Neuronal stem cell (in vitro differentiated cells): ENCODE results near the gene PTPRM.

Experiments used
- DNase-seq: peaks from one replicate; pipeline ENCODE4 v3.0.0-alpha.2; 2013; ENCODE audit warnings: low spot score
- H2AFZ ChIP-seq: one replicate; pipeline ENCODE4 v1.6.1; 2013; ENCODE audit warnings: mild to moderate bottlenecking, low read length, inconsistent platforms
- H2AK5ac ChIP-seq: 2 replicates; pipeline ENCODE4 v1.6.1; 2013; ENCODE audit warnings: low read depth, mild to moderate bottlenecking, inconsistent platforms, low read length, moderate library complexity, mixed read lengths
- H2BK120ac ChIP-seq: 2 replicates; pipeline ENCODE4 v1.6.1; 2013; ENCODE audit warnings: low read depth, mild to moderate bottlenecking, inconsistent platforms, low read length, moderate library complexity, mixed read lengths
- H2BK12ac ChIP-seq: one replicate; pipeline ENCODE4 v1.6.1; 2013; ENCODE audit warnings: low read length, inconsistent platforms
- H2BK15ac ChIP-seq: 2 replicates; pipeline ENCODE4 v1.6.1; 2013; ENCODE audit warnings: mild to moderate bottlenecking, low read length, inconsistent platforms, mixed read lengths
- H2BK5ac ChIP-seq: one replicate; pipeline ENCODE4 v1.6.1; 2013; ENCODE audit warnings: inconsistent platforms, mild to moderate bottlenecking, low read length, moderate library complexity
- H3K14ac ChIP-seq: one replicate; pipeline ENCODE4 v1.6.1; 2013; ENCODE audit warnings: low read length, inconsistent platforms
- H3K18ac ChIP-seq: 2 replicates; pipeline ENCODE4 v1.6.1; 2013; ENCODE audit warnings: low read length, inconsistent platforms
- H3K23ac ChIP-seq: 2 replicates; pipeline ENCODE4 v1.6.1; 2013; ENCODE audit warnings: low read depth, mild to moderate bottlenecking, mixed read lengths, low read length, inconsistent platforms; ENCODE audit not compliant: poor library complexity
- H3K27ac ChIP-seq: replicated peaks from 3 replicates; pipeline ENCODE4 v1.5.1; 2013; ENCODE audit warnings: low read length, inconsistent platforms
- H3K27me3 ChIP-seq, 3 experiments: 2 replicates each; pipeline ENCODE4 v1.6.1; 2013; ENCODE audit warnings: low read length in 3 of 3, mild to moderate bottlenecking in 2 of 3, inconsistent platforms in 1 of 3, low read depth in 1 of 3, mixed read lengths in 1 of 3, moderate library complexity in 1 of 3; ENCODE audit not compliant: control insufficient read depth in 3 of 3, insufficient read depth in 3 of 3
- H3K36me3 ChIP-seq, 2 donors: replicated peaks in 1 of 2; 2 replicates each; pipeline ENCODE4 v1.6.1; 2013; ENCODE audit warnings: low read length in 2 of 2; ENCODE audit not compliant: control insufficient read depth in 2 of 2, insufficient read depth in 2 of 2
- H3K4ac ChIP-seq: 2 replicates; pipeline ENCODE4 v1.6.1; 2013; ENCODE audit warnings: inconsistent platforms, mild to moderate bottlenecking, low read length, moderate library complexity
- H3K4me1 ChIP-seq, 2 donors: 1 replicate in 1 of 2; 2 replicates in 1 of 2; pipeline ENCODE4 v1.6.1; 2013; ENCODE audit warnings: low read length in 2 of 2, low read depth in 1 of 2; ENCODE audit not compliant: control insufficient read depth in 2 of 2, insufficient read depth in 1 of 2
- H3K4me2 ChIP-seq: one replicate; pipeline ENCODE4 v1.6.1; 2013; ENCODE audit warnings: mild to moderate bottlenecking, low read length, inconsistent platforms; ENCODE audit not compliant: insufficient read depth, poor library complexity, severe bottlenecking
- H3K4me3 ChIP-seq, 2 donors: 2 replicates each; pipeline ENCODE4 v1.5.1; 2013; ENCODE audit warnings: low read length in 2 of 2, mild to moderate bottlenecking in 2 of 2, inconsistent platforms in 1 of 2, moderate library complexity in 1 of 2
- H3K79me1 ChIP-seq: one replicate; pipeline ENCODE4 v1.6.1; 2013; ENCODE audit warnings: low read depth, mild to moderate bottlenecking, inconsistent platforms, low read length, moderate library complexity
- H3K9ac ChIP-seq: one replicate; pipeline ENCODE4 v1.6.1; 2013; ENCODE audit warnings: mild to moderate bottlenecking, low read depth, low read length, inconsistent platforms; ENCODE audit not compliant: poor library complexity
- H3K9me3 ChIP-seq, 2 donors: replicated peaks in 1 of 2; 2 replicates each; pipeline versions ENCODE3 to v1.6.1; 2013; ENCODE audit warnings: low read length in 2 of 2, mild to moderate bottlenecking in 2 of 2, inconsistent platforms in 1 of 2, low read depth in 1 of 2, mixed read lengths in 1 of 2, moderate library complexity in 1 of 2; ENCODE audit not compliant: control insufficient read depth in 2 of 2, insufficient read depth in 1 of 2
- H4K8ac ChIP-seq: one replicate; pipeline ENCODE4 v1.6.1; 2013; ENCODE audit warnings: low read depth, mild to moderate bottlenecking, inconsistent platforms, low read length, moderate library complexity
- H4K91ac ChIP-seq: one replicate; pipeline ENCODE4 v1.6.1; 2013; ENCODE audit warnings: low read length, low read depth, mild to moderate bottlenecking, inconsistent platforms; ENCODE audit not compliant: poor library complexity
- WGBS, 2 donors: extraction: QIAGEN DNeasy Blood & Tissue Kit; methylation state at CpG; one replicate each; pipeline ENCODE4 v1.1.7; 2013; ENCODE audit warnings: missing lambda C conversion rate in 2 of 2, mixed read lengths in 1 of 2; ENCODE audit not compliant: insufficient read length in 2 of 2, insufficient replicate concordance in 1 of 2; ENCODE audit errors: extremely low coverage in 2 of 2; 5-methylcytosine and 5-hydroxymethylcytosine counted together

Gene PTPRM

DNA sequence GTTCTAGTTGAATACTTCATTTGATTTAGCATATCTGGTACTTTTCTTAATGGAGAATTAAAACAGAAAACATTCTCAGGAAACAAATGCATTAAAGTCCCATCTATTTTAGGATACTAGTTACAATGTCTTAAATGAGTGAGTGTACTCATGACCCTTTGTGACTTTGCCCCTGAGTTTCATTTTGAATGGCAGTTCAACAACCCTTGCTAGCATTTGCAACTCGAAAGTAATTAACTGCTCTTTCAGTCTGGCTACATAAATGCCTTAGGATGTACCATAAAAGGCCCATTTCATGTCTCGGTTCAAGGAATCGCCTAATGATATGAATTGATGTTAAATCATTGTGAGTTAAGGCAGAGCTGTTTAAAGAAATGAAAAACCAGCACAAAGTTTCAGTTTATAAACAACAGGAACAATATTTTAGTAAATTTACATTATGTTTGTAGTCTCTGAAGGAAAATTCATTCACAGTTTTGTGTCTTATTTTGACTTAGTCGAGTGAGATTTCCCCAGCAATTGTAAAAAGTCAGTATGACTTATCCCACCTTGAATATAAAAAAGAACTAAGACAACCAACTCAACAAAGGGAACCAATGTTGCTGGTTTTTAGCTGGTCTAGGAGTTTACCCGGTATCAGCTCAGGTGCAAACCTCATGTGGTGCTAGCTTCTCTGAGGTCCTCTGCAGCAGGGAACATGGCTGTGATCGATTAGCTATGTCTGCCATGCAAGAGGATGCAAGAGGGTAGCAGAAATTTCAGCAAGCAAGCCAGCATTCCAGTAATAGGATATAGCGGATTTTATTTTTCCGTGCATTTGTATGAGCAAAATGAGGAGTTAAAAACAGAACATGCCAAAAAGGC lies 386.2 kb downstream of the PTPRM start:
- H3K14ac ChIP-seq = no peak overlapping the region
- no peak for DNase-seq
- H3K4me3 ChIP-seq = no peak overlapping the region
- no peak overlapping the region for H4K91ac ChIP-seq
- no peak overlapping the region for H2BK12ac ChIP-seq
- no peak overlapping the region for H3K9ac ChIP-seq
- no CpG with 5 or more reads among the region's 8 CpGs for WGBS, 2 donors
- H3K18ac ChIP-seq = no peak overlapping the region
- no peaks in the 10 kb centered on the region for H3K4me1 ChIP-seq
- H2BK120ac ChIP-seq = no peak overlapping the region
- no peak overlapping the region for H2AFZ ChIP-seq
- no peak overlapping the region for H2AK5ac ChIP-seq
- no peak overlapping the region for H3K4ac ChIP-seq
- no peaks in the 10 kb centered on the region for H3K27me3 ChIP-seq
- H2BK5ac ChIP-seq = no peak overlapping the region
- no peak overlapping the region for H4K8ac ChIP-seq
- H3K23ac ChIP-seq = no peak overlapping the region
- no peaks in the 10 kb centered on the region for H3K9me3 ChIP-seq
- H3K4me2 ChIP-seq = no peak overlapping the region
- H3K36me3 ChIP-seq = no peaks in the 10 kb centered on the region
- H2BK15ac ChIP-seq = no peak overlapping the region
- H3K27ac ChIP-seq = no peak overlapping the region
- H3K79me1 ChIP-seq = no peaks in the 10 kb centered on the region

DNA sequence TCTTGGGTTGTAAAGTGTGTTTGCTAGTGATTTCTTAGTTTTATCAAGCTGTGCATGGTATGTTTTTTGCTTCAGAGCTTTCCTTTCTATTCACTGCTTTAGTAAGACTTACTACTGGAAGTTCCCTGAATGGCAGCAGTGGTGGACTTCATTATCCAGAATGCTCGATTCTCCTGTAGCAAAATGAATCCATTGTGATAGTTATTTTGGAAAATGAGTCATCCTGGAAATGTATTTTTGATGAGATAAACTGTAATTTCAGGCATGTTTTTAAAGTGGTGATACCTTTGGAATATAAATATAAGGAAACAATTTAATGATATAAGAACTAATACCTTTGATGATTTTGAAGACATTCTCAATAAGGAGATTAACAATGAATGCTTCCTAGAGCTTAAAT lies 387.1 kb downstream of the PTPRM start:
- no CpG with 5 or more reads among the region's 1 CpG for WGBS, 2 donors
- H2BK120ac ChIP-seq = no peak overlapping the region
- H3K4me1 ChIP-seq = no peaks in the 10 kb centered on the region
- no peak overlapping the region for H2AK5ac ChIP-seq
- no peak overlapping the region for H2BK5ac ChIP-seq
- no peak overlapping the region for H2AFZ ChIP-seq
- H4K91ac ChIP-seq = no peak overlapping the region
- H2BK15ac ChIP-seq = no peak overlapping the region
- no peak overlapping the region for H3K23ac ChIP-seq
- H3K27ac ChIP-seq = no peak overlapping the region
- H3K14ac ChIP-seq = no peak overlapping the region
- H3K18ac ChIP-seq = no peak overlapping the region
- H3K4me3 ChIP-seq = no peak overlapping the region
- no peaks in the 10 kb centered on the region for H3K79me1 ChIP-seq
- no peak for DNase-seq
- H3K36me3 ChIP-seq = no peaks in the 10 kb centered on the region
- no peak overlapping the region for H3K9ac ChIP-seq
- H3K9me3 ChIP-seq = no peaks in the 10 kb centered on the region
- H3K4ac ChIP-seq = no peak overlapping the region
- no peaks in the 10 kb centered on the region for H3K27me3 ChIP-seq
- H3K4me2 ChIP-seq = no peak overlapping the region
- H4K8ac ChIP-seq = no peak overlapping the region
- no peak overlapping the region for H2BK12ac ChIP-seq

DNA sequence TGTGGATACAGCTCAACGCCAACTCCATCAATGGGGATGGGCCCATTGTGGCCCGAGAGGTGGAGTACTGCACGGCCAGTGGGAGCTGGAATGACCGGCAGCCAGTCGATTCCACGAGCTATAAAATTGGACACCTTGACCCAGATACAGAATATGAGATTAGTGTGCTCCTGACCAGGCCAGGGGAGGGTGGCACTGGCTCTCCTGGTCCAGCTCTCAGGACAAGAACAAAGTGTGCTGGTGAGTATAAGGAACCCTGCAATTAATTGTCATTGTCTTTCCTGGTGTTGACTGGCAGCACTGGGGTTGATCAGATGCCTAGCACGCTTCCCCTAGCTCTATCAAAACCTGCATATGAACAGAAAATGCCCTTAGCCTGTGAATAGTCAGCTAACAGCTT lies 388.1 kb downstream of the PTPRM start:
- Histone ChIP-seq H3K27me3 (no peaks in the 10 kb centered on the region), H2BK5ac (no peak overlapping the region), H3K9ac (no peak overlapping the region), H3K4ac (no peak overlapping the region), H3K18ac (no peak overlapping the region), H3K36me3 (no peaks in the 10 kb centered on the region), H3K27ac (no peak overlapping the region), H3K4me1 (no peaks in the 10 kb centered on the region), H3K79me1 (no peaks in the 10 kb centered on the region), H3K23ac (no peak overlapping the region), H3K9me3 (no peaks in the 10 kb centered on the region), H2BK12ac (no peak overlapping the region), H4K91ac (no peak overlapping the region), H4K8ac (no peak overlapping the region), H2BK120ac (no peak overlapping the region), H2AK5ac (no peak overlapping the region), H2AFZ (no peak overlapping the region), H3K4me2 (no peak overlapping the region), H2BK15ac (no peak overlapping the region), H3K14ac (no peak overlapping the region), H3K4me3 (no peak overlapping the region)
- no peak for DNase-seq
- no CpG with 5 or more reads among the region's 7 CpGs for WGBS, 2 donors

GRCh38 chr18:7957297-7957696 lies 390.2 kb downstream of the PTPRM start:
- H3K27ac ChIP-seq = no peak overlapping the region
- no peak overlapping the region for H2BK5ac ChIP-seq
- no peak overlapping the region for H3K14ac ChIP-seq
- no CpG with 5 or more reads among the region's 3 CpGs for WGBS, 2 donors
- H2AFZ ChIP-seq = no peak overlapping the region
- no peak overlapping the region for H4K8ac ChIP-seq
- H3K18ac ChIP-seq = no peak overlapping the region
- no peaks in the 10 kb centered on the region for H3K27me3 ChIP-seq
- no peak overlapping the region for H3K4ac ChIP-seq
- H3K4me3 ChIP-seq = no peak overlapping the region
- H2AK5ac ChIP-seq = no peak overlapping the region
- H4K91ac ChIP-seq = no peak overlapping the region
- no peak overlapping the region for H2BK15ac ChIP-seq
- H2BK120ac ChIP-seq = no peak overlapping the region
- no peaks in the 10 kb centered on the region for H3K9me3 ChIP-seq
- H3K23ac ChIP-seq = no peak overlapping the region
- H3K79me1 ChIP-seq = no peaks in the 10 kb centered on the region
- H3K4me2 ChIP-seq = no peak overlapping the region
- H3K9ac ChIP-seq = no peak overlapping the region
- no peaks in the 10 kb centered on the region for H3K36me3 ChIP-seq
- H2BK12ac ChIP-seq = no peak overlapping the region
- DNase-seq = no peak
- no peaks in the 10 kb centered on the region for H3K4me1 ChIP-seq
